ENCODE data around the gene B4GALNT4. TPM values are rescaled to one million over a fixed set of nuclear protein-coding genes. Genes with fewer than 3 reads are reported as not detected.

The B4GALNT4 gene
- total RNA-seq, 6 experiments from 2014 or later = 6.4 to 12.1 (median 8.4) TPM

DNA sequence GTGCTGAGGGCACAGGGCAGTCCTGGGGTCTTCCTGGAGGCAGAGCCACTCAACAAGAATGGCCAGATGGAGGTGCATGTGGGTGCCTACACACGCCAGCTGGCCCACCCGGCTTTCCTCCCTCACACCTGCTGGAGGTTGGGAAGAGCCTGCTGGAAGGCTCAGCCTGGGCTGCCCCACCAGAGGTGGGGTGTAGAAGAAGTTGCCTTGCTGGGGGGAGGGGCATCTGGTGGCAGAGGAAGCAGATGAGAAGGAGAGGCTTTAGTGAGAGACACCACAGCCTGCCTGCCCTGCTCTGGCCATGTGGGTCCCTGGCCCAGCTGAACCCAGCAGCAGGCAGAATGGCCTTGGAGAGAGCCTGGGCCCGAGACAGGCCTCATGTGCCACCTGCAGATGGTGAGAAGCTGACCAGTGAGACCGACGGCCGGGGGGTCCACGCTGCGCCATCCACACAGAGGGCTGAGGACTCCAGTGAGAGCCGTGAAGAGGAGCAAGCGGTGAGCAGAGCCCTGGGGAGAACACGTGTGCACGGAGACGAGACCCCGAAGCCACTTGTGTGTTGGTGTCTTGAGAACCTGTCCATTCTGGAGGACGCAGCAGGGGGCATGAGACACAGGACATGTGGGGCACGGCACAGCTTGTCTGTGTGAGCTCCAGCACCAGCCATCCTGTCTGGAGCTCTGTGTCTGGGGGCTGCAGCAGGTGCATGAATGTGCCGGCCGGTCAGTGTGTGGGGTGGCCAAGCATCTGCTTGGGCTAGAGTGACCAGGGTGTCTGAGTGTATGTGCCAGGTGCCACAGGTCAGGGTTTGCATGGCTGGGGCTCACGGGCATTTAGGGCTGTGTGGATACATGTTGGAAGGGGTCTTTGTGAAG lies 2.7 kb downstream of the B4GALNT4 start:
- peaks cover 21% of the 10 kb centered on the region for H3K27me3 Mint-ChIP-seq (ENCODE audit: insufficient read depth)
- no peak for TF ChIP-seq CTCF (IDR thresholded peaks at IDR 0.05)
- H3K27ac Mint-ChIP-seq = no peak overlapping the region
- no peaks in the 10 kb centered on the region for H3K36me3 Mint-ChIP-seq (ENCODE audit: low read depth)
- no peak overlapping the region for H3K4me3 Mint-ChIP-seq
- H3K9me3 Mint-ChIP-seq = peaks cover 4% of the 10 kb centered on the region; the same call in 1 of the 2 replicates
- H3K4me1 Mint-ChIP-seq (ENCODE audit: low read depth) = peaks cover 5% of the 10 kb centered on the region; the same call in 1 of the 2 replicates
- no peak for DNase-seq

DNA sequence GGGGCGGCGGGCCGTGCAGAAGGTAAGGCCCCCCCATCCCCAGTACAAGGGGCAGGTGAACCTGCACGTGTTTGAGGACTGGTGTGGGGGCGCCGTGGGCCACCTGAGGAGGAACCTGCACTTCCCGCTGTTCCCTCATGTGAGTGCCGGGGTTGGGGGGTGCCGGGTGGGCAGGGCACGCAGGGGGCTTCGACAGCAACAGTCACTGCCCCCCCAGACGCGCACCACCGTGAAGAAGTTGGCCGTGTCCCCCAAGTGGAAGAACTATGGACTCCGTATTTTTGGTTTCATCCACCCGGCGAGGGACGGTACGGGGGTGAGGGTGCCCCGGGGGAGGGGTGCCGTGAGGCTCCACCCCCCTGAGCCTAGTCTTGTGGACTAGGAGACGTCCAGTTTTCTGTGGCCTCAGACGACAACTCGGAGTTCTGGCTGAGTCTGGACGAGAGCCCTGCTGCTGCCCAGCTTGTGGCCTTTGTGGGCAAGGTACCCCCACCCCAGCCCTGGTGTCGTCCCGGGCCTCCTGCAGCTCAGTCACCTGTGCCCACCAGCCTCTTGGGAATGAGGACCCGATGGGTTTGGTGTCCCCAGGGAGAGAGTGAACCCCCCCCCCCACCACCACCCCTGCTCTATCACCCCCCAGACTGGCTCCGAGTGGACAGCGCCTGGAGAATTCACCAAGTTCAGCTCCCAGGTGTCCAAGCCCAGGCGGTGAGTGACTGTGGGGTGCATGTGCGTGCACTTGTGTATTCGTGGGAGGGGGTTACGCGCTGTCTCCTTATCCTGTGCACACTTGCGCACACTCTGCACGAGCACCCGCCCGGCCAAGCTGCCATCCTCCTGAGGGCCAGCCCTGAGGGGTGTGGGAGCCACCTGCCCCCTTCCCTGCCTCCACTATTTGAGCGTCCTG lies 3.8 kb downstream of the B4GALNT4 start:
- Mint-ChIP-seq H3K4me3 (no peak overlapping the region), H3K36me3 (ENCODE audit: low read depth) (no peaks in the 10 kb centered on the region), H3K9me3 (peaks cover 4% of the 10 kb centered on the region; the same call in 1 of the 2 replicates), H3K4me1 (ENCODE audit: low read depth) (peaks cover 5% of the 10 kb centered on the region; the same call in 1 of the 2 replicates), H3K27me3 (ENCODE audit: insufficient read depth) (peaks cover 10% of the 10 kb centered on the region), H3K27ac (no peak overlapping the region)
- no peak for DNase-seq
- TF ChIP-seq CTCF (IDR thresholded peaks at IDR 0.05) = no peak

DNA sequence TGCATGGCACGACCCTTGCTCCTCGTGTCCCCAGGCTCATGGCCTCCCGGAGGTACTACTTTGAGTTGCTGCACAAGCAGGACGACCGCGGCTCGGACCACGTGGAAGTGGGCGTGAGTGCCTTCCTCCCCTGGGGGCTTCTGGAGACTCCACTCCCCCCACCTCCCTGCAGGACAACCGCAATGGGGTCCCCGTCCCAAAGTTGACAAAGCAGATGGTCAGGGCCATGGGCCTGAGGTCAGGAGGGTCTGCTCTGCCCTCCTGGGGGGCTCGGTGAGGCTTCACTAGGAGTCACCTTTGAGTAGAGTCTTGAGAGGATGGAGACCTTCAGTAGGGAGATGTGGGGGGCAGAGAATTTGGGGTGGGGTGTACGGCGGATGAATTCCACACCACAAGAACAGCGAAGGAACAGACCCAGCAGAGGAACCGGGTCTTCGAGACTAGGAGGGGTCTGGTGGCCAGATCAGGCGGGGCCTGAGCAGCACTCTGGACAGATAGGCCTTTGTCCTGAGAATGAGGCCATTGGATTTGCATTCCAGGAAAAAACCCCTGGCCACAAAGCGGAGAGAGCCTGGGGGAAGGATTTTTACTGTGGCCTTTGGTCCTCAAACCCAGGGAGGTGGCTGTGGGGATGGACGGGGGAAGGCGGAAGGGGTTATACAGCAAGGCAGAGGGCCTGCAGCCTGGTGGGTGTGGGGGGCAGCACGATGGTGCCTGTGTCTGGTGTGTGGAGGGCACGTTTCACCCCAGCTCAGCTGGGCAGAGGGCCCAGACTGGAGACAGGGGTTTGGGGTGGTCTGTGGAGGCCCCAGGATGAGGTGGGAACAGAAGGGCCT lies 4.6 kb downstream of the B4GALNT4 start:
- Mint-ChIP-seq H3K4me3 (no peak overlapping the region), H3K4me1 (ENCODE audit: low read depth) (no peaks in the 10 kb centered on the region), H3K27me3 (ENCODE audit: insufficient read depth) (peaks cover 8% of the 10 kb centered on the region), H3K9me3 (peaks cover 4% of the 10 kb centered on the region; the same call in 1 of the 2 replicates), H3K27ac (no peak overlapping the region), H3K36me3 (ENCODE audit: low read depth) (no peaks in the 10 kb centered on the region)
- DNase-seq = no peak
- no peak for TF ChIP-seq CTCF (IDR thresholded peaks at IDR 0.05)

- DNase-seq = no peak
- Mint-ChIP-seq H3K36me3 (ENCODE audit: low read depth) (no peaks in the 10 kb centered on the region), H3K9me3 (peaks cover 4% of the 10 kb centered on the region; the same call in 1 of the 2 replicates), H3K4me1 (ENCODE audit: low read depth) (no peaks in the 10 kb centered on the region), H3K27me3 (ENCODE audit: insufficient read depth) (peaks cover 6% of the 10 kb centered on the region), H3K4me3 (no peak overlapping the region), H3K27ac (no peak overlapping the region)
- TF ChIP-seq CTCF (IDR thresholded peaks at IDR 0.05) = no peak
These were observed 6.0 kb downstream of the B4GALNT4 start for GRCh38 chr11:375065-376025.

All from HFFc6 (cell line).